GM23338 (cell line): Measurements from ENCODE around the gene SPG21. TPM values are rescaled to one million over a fixed set of nuclear protein-coding genes. Genes with fewer than 3 reads are reported as not detected.

Experiments
- ATAC-seq: fragments of 200-7000 bp; cut with Tn5 transposase; 3 replicates; pipeline ENCODE4 v1.9.1; 2020
- DNase-seq: peaks from one replicate; pipeline ENCODE4 v3.0.0-alpha.2; 2015; ENCODE audit warnings: low spot score
- H2AFZ ChIP-seq: fragments of 200-600 bp; sonication (generic); 2 replicates; pipeline ENCODE4 v1.8.0; 2016; ENCODE audit warnings: antibody characterized with exemption, mild to moderate bottlenecking, moderate library complexity
- H3F3A ChIP-seq: fragments of 200-600 bp; sonication (generic); replicated peaks from 2 replicates; pipeline ENCODE4 v1.8.0; 2017; ENCODE audit warnings: antibody characterized with exemption, mixed run types, low read depth
- H3K27ac ChIP-seq: fragments of 200-600 bp; sonication (generic); 2 replicates; pipeline ENCODE4 v1.6.1; 2016; ENCODE audit warnings: low read depth
- H3K27me3 ChIP-seq: fragments of 200-600 bp; sonication (generic); 2 replicates; pipeline ENCODE4 v1.8.0; 2016; ENCODE audit warnings: mild to moderate bottlenecking, mixed run types, moderate library complexity; ENCODE audit not compliant: insufficient read depth
- H3K36me3 ChIP-seq: fragments of 200-600 bp; sonication (generic); 2 replicates; pipeline ENCODE4 v1.8.0; 2016; ENCODE audit warnings: mild to moderate bottlenecking; ENCODE audit not compliant: insufficient read depth
- H3K4me1 ChIP-seq: fragments of 200-600 bp; sonication (generic); 2 replicates; pipeline ENCODE4 v1.8.0; 2016; ENCODE audit warnings: mild to moderate bottlenecking, moderate library complexity; ENCODE audit not compliant: insufficient read depth
- H3K4me2 ChIP-seq: fragments of 200-600 bp; sonication (generic); 2 replicates; pipeline ENCODE4 v1.7.1; 2017; ENCODE audit warnings: mixed run types
- H3K4me3 ChIP-seq: fragments of 200-600 bp; sonication (generic); 2 replicates; pipeline ENCODE4 v1.6.1; 2016; ENCODE audit warnings: mixed run types
- H3K79me2 ChIP-seq: fragments of 200-600 bp; sonication (generic); replicated peaks from 2 replicates; pipeline ENCODE4 v1.8.0; 2017; ENCODE audit warnings: mild to moderate bottlenecking; ENCODE audit not compliant: insufficient read depth
- H3K9me2 ChIP-seq: fragments of 200-600 bp; sonication (generic); 2 replicates; pipeline ENCODE4 v1.8.0; 2017; ENCODE audit not compliant: insufficient read depth
- H4K20me1 ChIP-seq: fragments of 200-600 bp; sonication (generic); replicated peaks from 2 replicates; pipeline ENCODE4 v1.8.0; 2017; ENCODE audit warnings: mild to moderate bottlenecking; ENCODE audit not compliant: insufficient read depth
- H3K27ac Mint-ChIP-seq: 2 replicates; pipeline ENCODE4 v1.8.0; 2020; ENCODE audit warnings: inconsistent platforms, mild to moderate bottlenecking, moderate library complexity, mixed read lengths
- H3K27me3 Mint-ChIP-seq: 3 replicates; pipeline ENCODE4 v1.8.0; 2022; ENCODE audit warnings: low read depth, mild to moderate bottlenecking, moderate library complexity, mixed read lengths, inconsistent platforms; ENCODE audit not compliant: insufficient read depth, poor library complexity
- H3K36me3 Mint-ChIP-seq: 3 replicates; pipeline ENCODE4 v1.8.0; 2021; ENCODE audit warnings: low read depth, mild to moderate bottlenecking, inconsistent platforms, moderate library complexity, mixed read lengths
- H3K4me1 Mint-ChIP-seq: 3 replicates; pipeline ENCODE4 v1.8.0; 2020; ENCODE audit warnings: mild to moderate bottlenecking, inconsistent platforms, mixed read lengths
- H3K4me3 Mint-ChIP-seq: 3 replicates; pipeline ENCODE4 v1.8.0; 2021; ENCODE audit warnings: moderate library complexity, mild to moderate bottlenecking, inconsistent platforms, mixed read lengths
- H3K9me3 Mint-ChIP-seq: 3 replicates; pipeline ENCODE4 v1.8.0; 2020; ENCODE audit warnings: moderate library complexity, mild to moderate bottlenecking, inconsistent platforms, mixed read lengths
- CREB1 ChIP-seq: fragments of 250-450 bp; sonication (Bioruptor Pico); IDR thresholded peaks from 2 replicates; pipeline ENCODE4 v1.5.0; 2020; ENCODE audit warnings: low read depth, mild to moderate bottlenecking, moderate library complexity
- CTCF ChIP-seq, 2 experiments: fragments of 200-600 bp in 1 of 2; sonication (generic) in 1 of 2; conservative IDR thresholded peaks; 2 replicates each; pipeline versions ENCODE4 v1.5.1 to v1.6.1; 2016 to 2017; ENCODE audit warnings: antibody characterized with exemption in 2 of 2, low read depth in 2 of 2, mild to moderate bottlenecking in 2 of 2, moderate library complexity in 1 of 2
- ETS1 ChIP-seq: IDR thresholded peaks from 2 replicates; pipeline ENCODE4 v1.6.1; 2016; ENCODE audit warnings: antibody characterized with exemption
- EZH2 ChIP-seq: fragments of 200-600 bp; sonication (generic); IDR thresholded peaks from one replicate; pipeline ENCODE4 v1.8.0; 2017; ENCODE audit warnings: antibody characterized with exemption, mild to moderate bottlenecking, low read depth; ENCODE audit not compliant: unreplicated experiment
- EZH2phosphoT487 ChIP-seq: fragments of 200-600 bp; sonication (generic); IDR thresholded peaks from one replicate; pipeline ENCODE4 v1.8.1; 2018; ENCODE audit warnings: antibody characterized with exemption; ENCODE audit not compliant: unreplicated experiment
- JUNB ChIP-seq: IDR thresholded peaks from one replicate; pipeline ENCODE4 v1.6.1; 2016; ENCODE audit warnings: antibody characterized with exemption; ENCODE audit not compliant: unreplicated experiment
- NANOG ChIP-seq: IDR thresholded peaks from 2 replicates; pipeline ENCODE4 v1.6.1; 2016; ENCODE audit warnings: antibody characterized with exemption, borderline replicate concordance
- POLR2AphosphoS5 ChIP-seq: IDR thresholded peaks from 2 replicates; pipeline ENCODE4 v1.6.1; 2016; ENCODE audit warnings: antibody characterized with exemption, low read depth
- REST ChIP-seq: IDR thresholded peaks from one replicate; pipeline ENCODE4 v1.6.1; 2018; ENCODE audit warnings: antibody characterized with exemption; ENCODE audit not compliant: unreplicated experiment
- STAT1 ChIP-seq: IDR thresholded peaks from one replicate; pipeline ENCODE4 v1.6.1; 2016; ENCODE audit warnings: antibody characterized with exemption; ENCODE audit not compliant: unreplicated experiment
- ZNF114 ChIP-seq: fragments of 250-450 bp; sonication (Bioruptor Pico); IDR thresholded peaks from 2 replicates; pipeline ENCODE4 v1.5.0; 2020; ENCODE audit warnings: mild to moderate bottlenecking, moderate library complexity
- ZNF331 ChIP-seq: fragments of 250-450 bp; sonication (Bioruptor Pico); IDR thresholded peaks from 2 replicates; pipeline ENCODE4 v1.5.0; 2020; ENCODE audit warnings: low read depth, mild to moderate bottlenecking, moderate library complexity
- ZNF462 ChIP-seq: fragments of 250-450 bp; sonication (Bioruptor Pico); IDR thresholded peaks from 2 replicates; pipeline ENCODE4 v1.5.0; 2020; ENCODE audit warnings: mild to moderate bottlenecking, moderate library complexity
- polyA plus RNA-seq: library from polyadenylated mRNA; unstranded; fragments of >200 nt; fragmentation: Nextera tagmentation; extraction: Ambion mirVana; gene quantifications from 2 replicates; pipeline ENCODE4 v1.2.1, GENCODE V29; 2016
- total RNA-seq: library from RNA; depleted of rRNA; stranded (reverse); fragments of >200 nt; shearing (Covaris generic); gene quantifications from 2 replicates; pipeline ENCODE4 v1.2.3, GENCODE V29; 2014

SPG21 gene
- total and polyA plus RNA-seq, 2 experiments from 2014 or later: 81.0 to 102 TPM

- no peak overlapping the region for H3K4me3 ChIP-seq
- H3K27ac ChIP-seq: no peak overlapping the region
- no peaks in the 10 kb centered on the region for H3K79me2 ChIP-seq
- H3K9me2 ChIP-seq: no peaks in the 10 kb centered on the region
- H3K4me3 Mint-ChIP-seq: no peak overlapping the region
- H4K20me1 ChIP-seq: no peaks in the 10 kb centered on the region
- H3K4me1 ChIP-seq: no peaks in the 10 kb centered on the region
- H2AFZ ChIP-seq: no peak overlapping the region
- peaks cover 29% of the 10 kb centered on the region for H3K36me3 Mint-ChIP-seq
- no peaks in the 10 kb centered on the region for H3K4me1 Mint-ChIP-seq
- H3K27ac Mint-ChIP-seq: no peak overlapping the region
- H3K4me2 ChIP-seq: no peak overlapping the region
- no peaks in the 10 kb centered on the region for H3K27me3 ChIP-seq
- DNase-seq (no peak), ATAC-seq (peak; percentile 52)
- no peaks in the 10 kb centered on the region for H3F3A ChIP-seq
- peaks cover 13% of the 10 kb centered on the region; the same call in 1 of the 2 replicates for H3K36me3 ChIP-seq
- H3K27me3 Mint-ChIP-seq: no peaks in the 10 kb centered on the region
- TF ChIP-seq REST (no peak), ZNF114 (CRISPR knock-in tag) (no peak), NANOG (no peak), ZNF462 (CRISPR knock-in tag) (no peak), CTCF (conservative IDR thresholded peaks at IDR 0.05; ENCODE audit: low read depth in 2 of 2) (no peak), JUNB (no peak), STAT1 (no peak), ZNF331 (CRISPR knock-in tag) (no peak), CREB1 (CRISPR knock-in tag) (no peak), POLR2AphosphoS5 (no peak), EZH2 (no peak), EZH2phosphoT487 (no peak), ETS1 (no peak)
- H3K9me3 Mint-ChIP-seq: no peaks in the 10 kb centered on the region
Observed at GRCh38 chr15:65020419-65020818, 30.7 kb upstream of the SPG21 start.
